ENCODE data around the gene SMC1A.
"Not testable (repeated sequence)": the region's sequence is repeated elsewhere in the genome, so short reads cannot be mapped to it uniquely, and the experiment has no call there.

The SMC1A gene

DNA sequence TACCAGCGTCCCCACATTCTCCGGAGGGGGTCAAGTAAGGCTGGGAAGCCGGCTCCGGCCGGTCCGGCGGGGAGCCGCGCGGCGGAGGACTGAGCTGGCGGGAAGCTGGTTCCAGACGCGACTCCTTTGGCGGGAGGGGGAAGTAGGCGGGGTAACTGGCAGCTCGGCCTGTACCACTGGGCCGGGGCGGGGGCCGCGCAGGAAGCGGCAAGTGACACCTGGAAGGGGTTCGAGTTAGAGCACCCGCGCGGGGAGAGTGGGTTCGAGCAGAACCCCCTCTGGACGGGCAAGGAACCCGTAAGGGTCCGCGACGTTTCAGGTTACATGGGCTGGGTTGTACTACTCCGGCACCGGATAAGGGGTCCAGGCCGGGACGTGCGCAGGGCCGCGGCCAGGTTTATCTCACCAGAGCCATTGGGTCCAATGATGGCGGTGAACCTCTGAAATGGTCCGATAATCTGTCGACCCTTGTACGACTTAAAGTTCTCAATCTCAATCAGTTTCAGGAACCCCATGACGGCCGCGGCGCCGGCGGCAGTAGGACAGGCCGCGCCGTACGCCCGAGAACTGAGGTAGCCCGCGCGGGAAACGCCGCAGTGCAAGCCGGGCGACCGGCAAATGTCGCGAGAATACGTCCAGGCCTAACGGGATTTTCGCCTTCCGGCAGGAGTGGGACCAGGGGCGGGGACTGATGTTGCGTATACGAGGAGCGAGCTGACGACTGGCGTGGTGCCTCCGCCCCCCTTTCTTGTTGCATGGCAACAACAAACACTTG lies at the start of gene SMC1A:
TSS of gene SMC1A (minus strand) at position 569 of the 775 bp plus-strand sequence. CDS start at position 515, 54 bp downstream.
- peak; percentile 96 for DNase-seq

DNA sequence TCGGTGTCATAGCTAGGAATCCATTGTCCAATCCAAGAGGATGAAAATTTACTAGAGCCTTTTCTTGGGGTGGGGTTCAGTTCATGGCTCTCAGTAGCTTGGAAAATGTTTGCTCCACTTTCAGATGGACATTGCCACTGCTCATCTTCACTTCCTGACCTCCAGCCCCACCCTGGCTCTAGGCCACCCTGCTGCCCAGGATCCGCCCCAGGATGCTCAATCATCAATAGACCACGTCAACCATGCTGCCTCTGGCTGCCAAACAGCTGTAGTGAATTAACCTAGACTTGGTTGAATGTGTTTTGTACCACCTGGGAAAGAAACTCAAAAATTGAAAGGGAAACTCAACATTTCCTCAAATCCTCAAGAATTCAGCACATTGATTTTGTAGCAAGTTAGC lies 48.9 kb upstream of the SMC1A start:
- DNase-seq: no peak

DNA sequence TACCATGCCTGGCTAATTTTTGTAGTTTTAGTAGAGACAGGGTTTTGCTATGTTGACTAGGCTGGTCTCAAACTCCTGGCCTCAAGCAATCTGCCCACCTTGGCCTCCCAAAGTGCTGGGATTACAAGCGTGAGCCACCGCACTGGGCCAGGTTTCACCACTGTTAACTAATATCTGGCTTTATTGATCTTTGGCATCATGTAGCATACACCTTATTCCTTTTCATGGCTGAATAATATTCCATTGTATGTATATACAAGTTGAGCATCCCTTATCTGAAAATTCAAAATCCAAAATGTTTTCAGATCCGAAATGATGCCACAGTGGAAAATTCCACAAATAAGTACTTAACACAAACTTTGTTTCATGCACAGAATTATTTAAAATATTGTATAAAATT lies 46.2 kb upstream of the SMC1A start:
- DNase-seq: not testable (repeated sequence)

DNA sequence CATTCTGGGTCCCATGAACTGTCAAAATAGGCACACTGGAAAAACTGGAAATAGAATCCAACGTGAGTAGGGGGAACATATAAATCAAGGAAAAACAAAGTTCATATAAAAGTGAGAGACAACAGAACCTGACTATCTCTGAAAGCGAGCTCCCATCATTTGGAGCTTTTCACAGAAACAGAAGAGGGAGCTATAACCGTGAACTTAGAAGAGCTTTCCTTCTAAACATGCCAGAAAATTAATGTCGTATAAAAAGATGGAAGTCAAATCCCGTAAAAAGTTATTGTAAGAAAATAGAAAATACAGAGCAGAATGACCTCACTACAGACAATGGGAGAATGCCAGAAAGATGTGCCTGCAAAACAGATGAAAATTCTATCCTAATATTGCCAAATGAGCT lies 35.6 kb upstream of the SMC1A start:
- DNase-seq: no peak

DNA sequence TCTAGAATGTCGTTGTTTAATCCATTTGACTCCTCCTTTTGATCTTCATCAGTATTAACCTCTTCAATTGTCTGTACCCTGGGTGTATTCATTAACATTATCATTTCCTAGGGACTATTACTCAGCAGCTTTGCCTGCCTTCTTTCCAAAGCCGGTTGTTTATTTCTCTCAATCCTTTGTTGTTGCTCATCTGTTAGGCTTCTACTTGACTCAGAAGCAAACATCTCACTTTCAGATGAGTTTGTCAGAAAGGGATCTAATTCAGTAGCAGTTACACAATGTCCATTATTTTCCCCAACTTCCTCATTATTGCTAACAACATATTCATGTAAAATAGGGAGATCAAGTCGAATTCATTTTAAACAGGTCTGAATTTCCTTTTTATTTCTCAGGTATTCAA lies 33.8 kb upstream of the SMC1A start:
- peak; percentile 47 for DNase-seq

DNA sequence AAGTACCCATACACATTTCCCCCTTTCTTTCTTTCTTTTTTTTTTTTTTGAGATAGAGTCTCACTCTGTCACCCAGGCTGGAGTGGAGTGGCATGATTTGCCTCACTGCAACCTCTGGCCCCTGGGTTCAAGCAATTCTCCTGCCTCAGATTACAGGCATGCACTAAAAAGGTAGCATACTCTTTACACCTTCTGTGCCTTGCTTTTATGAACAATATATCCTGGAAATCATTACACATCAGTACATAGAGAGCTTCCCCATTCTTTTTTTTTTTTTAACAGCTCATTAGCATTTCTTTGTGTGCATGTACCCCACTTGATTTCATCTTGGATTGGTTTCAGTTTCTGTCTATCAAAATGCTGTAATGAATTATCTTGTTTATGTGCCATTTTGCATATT lies 30.4 kb upstream of the SMC1A start:
- DNase-seq: peak; percentile 10

DNA sequence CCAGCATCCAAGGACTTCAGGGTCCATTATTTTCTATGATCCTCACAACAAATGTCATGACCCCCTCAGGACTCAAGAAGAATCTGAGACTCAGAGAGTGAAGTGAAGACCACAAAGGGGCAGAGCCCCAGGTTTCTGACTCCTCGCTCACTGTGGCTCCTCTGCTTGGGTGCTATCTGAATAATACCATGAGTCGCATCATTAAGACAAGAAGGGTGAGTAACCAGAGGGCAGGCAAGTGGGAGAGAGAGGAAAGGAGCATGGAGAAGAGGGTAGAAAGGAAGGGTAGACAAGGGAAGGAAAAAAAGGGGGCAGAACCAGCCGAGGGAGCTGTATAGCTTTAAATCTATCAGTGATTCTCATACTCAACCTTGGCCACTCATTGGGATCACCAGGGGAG lies 27.2 kb upstream of the SMC1A start:
- no peak for DNase-seq

DNA sequence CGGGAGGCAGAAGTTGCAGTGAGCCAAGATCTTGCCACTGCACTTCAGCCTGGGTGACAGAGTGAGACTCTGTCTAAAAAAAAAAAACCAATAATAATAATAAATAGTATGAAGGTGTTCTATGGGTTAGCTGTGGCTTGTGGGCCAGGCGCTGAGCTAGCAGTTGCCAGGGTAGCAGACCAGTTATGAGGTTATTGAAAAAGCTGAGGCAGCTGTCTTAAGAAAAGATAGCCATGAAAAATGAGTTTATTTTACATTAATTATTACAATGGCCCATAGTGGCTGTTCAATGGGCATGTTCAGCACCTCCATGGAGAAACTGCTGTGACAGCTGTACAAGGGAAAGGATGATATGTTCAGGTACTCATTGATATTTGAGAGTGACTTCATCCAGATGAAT lies 25.0 kb upstream of the SMC1A start:
- DNase-seq: no peak

DNA sequence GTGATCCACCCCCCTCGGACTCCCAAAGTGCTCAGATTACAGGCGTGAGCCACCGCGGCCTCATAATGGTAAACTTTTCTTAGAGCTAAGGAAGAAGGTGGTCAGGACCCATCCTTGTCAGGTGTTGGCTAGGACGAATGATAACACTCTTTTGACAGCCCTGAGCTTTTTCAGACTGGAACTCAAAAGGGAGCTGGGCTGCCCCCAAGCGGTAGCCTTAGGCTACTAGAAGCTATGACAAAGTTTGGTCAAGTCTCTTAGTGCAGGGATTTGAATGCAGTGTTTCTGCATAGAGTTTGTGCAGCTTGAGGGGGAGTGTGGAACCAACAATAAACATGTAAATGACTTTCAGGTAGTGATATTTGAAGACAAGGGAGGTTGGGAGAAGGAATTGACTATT lies 23.5 kb upstream of the SMC1A start:
- peak; percentile 56 for DNase-seq

DNA sequence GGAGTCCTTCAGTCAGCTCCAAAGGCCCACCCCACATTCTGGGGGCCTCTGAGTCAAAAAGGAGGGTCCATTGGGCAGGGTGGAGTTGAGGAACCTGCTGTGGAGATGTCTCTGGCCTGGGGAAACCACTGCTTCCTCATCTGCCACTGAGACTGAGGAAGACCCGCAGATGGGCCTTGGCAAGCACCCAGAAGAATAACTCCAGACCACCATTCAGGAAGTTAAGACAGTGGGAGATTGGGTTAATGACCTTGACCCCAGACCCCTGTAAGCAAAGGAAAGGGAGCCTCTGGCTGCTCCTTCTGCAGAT lies 19.8 kb upstream of the SMC1A start:
- no peak for DNase-seq

DNA sequence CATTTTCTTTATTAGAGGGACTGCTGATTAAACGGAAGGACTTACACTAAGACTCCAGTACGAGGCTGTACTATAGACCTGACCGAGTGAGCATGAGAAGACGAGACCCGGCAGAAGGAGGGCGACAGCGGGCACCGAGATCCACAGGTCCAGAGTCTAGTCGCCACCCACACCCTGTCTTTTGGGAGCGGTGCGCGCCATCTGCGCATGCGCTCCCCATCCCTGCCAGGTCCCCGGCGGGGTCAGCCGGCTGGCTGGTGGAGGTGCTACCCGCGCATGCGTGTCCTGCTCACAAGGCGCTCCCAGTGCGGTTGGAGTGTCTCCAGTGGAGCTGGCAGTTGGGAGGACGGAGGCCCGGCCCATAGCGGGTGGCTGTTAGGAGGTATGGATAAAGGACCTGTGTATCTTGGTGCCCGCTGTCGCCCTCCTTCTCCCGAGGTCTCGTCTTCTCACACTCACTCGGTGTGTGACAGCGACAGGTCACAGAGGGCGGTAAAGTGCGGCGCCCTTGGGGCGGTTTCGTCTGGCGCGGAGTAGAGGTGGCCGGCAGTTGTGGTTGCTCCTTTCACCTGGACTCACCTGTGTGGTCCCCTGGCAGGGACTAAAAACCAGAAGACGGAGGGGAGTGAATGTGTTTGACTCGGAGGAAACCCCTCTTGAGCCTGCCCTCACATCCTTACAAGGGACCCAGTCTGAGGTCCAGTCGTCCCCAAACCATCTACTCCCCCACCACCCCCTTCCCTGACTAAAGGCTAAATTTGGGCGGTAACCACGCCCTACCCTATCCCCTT lies 19.3 kb upstream of the SMC1A start:
- peak; percentile 52 for DNase-seq

DNA sequence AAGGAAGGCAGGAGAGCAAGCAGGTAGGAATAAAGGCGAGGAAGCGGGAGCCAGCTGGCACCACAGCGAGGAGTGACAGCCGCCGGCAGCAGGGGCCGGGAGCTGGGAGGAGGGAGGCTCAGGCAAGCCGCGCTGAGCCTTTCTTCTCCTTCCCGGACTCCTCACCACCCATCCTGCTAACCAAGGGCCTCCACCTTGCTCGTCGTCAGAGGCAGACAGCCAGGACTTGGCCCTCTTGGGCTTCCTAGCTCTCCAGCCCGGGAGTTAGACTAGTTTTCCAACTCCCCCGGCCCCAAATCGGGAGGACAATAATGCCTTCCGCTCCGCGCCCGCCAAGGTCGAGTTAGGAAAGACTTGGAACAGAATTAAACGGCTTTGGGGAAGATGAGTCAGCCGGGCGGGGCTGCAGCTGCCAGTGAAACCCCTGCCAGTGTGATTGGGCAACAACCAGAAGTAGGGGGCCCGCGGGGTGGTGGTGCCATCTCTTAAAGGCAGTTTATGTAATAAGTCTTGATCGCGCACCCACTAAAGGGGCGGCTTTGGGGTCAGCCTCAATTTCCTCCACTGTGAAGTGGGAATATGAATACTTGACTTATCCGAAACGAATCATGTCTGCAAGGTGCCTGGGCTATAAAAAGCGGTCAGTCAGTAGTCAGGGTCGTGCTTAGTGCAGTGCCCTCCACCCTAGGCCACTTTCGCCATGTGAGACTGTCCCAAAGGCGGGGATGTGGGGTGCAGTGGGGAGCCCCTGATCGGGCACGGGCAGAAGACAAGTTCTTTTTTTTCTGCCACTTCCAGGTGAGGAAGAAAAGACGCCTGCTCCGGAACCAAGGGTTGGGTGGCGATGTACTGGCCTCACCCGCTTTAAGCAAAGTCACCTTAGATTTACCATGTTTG lies 18.4 kb upstream of the SMC1A start:
- peak; percentile 71 for DNase-seq

DNA sequence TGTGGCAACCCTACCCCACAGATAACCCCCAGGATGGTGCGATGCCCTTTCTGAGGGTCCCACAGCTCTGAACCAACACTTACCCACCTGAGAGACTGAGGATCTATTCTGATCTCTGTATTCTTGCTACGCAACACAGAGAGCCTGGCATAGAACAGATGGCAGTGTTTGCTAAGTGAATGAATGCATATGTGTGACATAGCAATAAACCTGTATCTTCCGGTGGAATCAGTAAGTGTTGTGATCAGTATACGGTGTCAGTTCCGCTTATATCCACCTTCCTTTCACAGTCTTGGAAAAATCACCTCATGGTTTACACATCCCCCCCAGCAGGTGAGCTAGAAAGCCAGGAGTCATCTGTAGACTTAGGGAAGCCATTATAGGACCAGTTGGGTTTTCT lies 17.6 kb upstream of the SMC1A start:
- no peak for DNase-seq

DNA sequence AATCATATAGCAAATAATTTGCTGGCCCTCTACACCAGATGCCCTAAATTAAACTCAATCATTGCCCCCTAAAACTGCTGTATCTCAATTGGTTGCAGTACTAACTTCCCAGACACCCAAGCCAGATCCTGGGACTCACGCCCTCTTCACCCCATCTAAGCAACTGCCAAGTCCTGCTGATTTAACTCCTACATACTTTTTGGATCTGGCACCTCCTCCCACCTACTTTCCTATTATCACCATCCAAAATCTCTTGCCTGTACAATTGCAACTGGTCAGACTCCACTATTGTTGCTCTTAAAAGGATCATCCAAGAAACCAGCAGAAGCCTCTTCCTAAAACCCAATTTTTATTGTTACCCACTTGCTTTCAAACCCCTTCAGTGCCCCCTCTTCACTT lies 16.4 kb upstream of the SMC1A start:
- no peak for DNase-seq

DNA sequence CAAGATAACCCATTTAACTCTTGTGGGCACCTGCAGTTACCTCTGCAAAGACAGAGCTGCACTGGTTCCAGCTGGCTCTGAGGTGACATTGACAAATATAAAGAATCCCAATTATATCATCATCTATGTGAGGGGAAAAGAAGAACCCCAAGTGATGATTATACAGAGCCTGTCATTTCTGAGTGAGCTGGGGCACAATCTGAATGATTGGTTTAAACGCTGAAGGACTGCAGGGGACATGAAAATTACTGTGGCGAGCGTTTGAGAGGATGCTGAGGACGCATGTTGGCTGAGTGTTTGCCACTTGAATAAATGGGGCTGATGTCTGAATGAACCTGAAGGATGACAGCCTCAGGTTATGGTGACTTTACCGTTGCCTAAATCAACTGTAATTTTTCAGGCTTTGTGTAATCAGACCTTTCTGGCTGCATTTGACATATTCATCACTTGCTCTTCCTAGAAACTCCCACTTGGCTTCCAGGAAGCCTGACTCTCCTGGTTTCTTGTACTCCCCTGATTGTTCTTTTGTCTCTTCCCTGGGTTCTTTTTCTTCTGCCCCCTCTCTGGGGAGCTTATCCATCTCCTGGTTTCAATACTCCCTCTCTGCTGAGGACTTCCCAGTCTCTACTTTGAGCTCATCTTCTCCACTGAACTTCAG lies 15.8 kb upstream of the SMC1A start:
- no peak for DNase-seq

DNA sequence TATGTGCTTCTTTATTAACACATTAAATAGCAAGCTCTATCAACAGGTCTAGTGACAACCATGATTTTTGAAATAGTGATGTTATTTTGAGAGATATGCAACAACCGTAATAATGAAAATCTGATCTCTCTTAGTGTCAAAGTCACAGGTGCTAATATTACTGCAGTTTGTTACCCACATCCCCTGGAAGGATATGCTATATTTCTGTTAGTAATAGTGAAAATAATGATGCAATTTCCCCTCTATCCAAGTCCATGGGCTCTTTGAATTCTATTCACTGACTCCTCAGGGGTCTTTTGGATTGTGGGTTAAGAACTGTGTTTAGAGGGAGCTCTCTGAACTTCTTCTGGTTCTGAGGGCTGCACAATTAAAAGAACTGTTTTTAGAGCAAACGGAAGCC lies 14.8 kb upstream of the SMC1A start:
- DNase-seq: no peak

DNA sequence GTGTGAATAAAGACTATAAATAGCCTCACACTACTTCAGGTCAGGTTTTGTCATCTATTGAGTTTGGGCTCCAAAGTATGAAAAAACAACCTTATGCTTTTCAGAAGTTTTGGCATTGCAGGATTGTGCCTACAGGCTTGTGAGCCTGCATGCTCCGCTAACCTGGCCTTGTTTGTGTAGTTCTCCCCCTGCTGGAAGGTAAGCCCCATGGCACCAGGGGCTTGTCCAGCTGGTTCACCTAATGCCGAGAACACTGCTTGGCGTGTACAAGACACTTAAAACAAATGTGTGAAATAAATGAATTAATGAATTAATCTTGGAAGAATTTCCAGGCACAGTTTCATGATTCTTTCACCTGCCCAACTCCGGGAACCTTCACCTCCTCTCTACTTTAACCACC lies 13.5 kb upstream of the SMC1A start:
- peak; percentile 65 for DNase-seq

DNA sequence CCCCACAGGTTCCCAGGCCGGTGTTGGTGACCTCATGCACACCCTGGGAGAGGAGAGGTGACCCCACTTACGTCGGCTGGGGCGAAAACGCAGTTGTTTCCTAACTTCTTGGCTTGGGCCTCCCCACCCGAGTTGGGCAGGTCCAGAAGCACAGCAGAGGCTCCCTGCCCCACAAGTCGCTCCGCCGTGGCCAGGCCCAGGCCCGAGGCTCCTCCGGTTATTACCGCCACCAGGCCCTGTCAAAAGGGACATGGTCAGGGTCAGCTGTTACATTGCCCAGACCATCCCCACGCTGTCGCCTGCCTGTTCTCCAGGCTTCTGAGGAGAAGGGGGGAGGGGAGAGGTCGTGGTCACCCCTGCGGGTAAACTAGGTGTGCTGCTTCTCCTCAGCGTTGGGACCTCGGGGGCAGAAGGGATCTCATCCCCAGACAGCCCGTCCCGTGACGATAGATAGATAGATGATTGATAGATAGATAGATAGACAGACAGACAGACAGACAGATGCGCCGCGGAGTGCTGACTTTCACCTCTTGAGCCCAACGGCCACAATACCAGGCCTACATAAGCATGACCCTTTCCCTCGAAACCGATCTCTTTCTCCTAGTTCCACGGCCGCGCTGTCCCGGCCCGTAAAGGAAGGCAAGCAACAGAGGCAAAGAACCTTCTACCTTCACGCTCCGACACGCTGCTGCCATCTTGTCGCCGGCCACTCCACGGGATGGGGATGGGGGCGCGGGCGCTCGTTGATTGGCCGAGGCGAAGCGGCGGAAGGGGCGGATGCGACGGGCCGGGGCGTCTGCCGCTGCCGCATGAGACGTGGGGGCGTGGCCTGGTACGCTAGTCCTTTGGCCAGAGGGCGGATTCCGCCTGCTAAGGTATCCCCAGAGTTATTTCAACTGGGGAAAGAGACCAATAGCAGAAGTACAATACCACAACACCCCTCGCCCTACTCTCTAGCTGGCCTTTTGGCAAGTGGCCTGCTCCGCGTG lies 11.5 kb upstream of the SMC1A start, which contains the start of gene HSD17B10:
TSS of gene HSD17B10 (minus strand) at position 720 of the 989 bp plus-strand sequence. CDS start at position 695, 25 bp downstream.
- peak; percentile 88 for DNase-seq

DNA sequence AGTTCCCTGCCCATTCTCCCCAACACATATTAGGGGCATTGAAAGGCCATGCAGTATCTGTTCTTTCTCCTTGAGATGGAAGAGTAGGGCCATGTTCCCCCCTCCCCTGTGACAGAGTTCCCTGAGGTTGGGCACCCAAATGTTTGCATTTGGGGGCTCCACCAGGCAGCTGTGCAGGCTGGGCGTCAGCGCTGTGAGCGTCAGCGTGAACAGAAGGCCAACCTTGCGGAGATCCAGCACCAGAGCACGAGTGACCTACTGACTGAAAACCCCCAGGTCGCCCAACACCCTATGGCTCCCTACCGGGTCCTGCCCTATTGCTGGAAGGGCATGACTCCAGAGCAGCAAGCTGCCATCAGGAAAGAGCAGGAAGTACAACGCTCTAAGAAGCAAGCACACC lies 7.8 kb upstream of the SMC1A start:
- no peak for DNase-seq

DNA sequence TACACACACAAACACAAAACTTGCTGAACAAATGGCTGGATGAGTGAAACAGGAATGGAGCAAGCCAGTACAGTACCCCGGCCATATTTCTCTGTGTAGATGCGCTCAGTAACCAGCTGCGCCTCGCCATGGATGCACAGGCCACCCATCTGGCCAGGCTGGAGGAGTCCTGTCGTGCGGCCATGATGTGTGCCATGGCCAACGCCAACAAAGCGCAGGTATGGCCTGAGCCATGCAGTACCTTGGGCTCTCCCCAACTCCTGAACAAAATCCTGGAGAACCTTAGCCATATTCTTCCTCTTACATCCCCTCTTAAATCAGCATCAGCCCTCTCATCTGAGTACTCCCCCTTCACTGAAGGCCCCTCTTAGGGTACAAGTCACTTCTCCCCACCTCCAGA lies 7.3 kb upstream of the SMC1A start:
- DNase-seq: no peak

DNA sequence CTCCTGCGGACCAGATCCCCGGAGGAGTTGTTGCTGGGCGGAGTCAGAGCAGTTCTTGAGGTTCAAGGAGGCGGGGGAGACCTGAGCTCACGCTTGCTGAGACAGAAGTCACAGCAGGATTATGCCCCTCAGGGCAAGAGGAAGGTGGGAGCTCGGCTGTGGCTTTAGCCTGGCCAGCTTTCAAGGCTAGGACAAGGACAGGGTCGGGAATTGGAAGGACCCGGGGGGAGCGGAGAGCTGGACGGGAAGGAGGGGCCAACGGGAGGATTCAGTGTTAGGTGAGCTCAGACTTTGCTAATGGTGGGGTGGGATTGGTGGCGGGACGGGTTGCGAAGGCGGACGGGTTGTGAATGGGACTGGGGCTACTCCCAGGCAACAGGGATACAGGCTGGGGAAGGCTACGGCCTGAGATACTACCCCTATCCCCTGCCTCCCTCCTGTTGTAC lies 430 bp upstream of the SMC1A start, which contains the start of gene RIBC1:
TSS of gene RIBC1 (plus strand) at position 13 of the 446 bp plus-strand sequence. CDS start 3,404 bp downstream, outside the sequence.
- no peak for DNase-seq
